H9 (cell line): ENCODE results near the gene MITF. TPM values are rescaled to one million over a fixed set of nuclear protein-coding genes. Genes with fewer than 3 reads are reported as not detected.

Source experiments
- DNase-seq: peaks from one replicate; pipeline ENCODE4 v3.0.0-alpha.2; 2017
- H2AFZ ChIP-seq: one replicate; pipeline ENCODE4 v1.6.1; 2013; ENCODE audit warnings: mild to moderate bottlenecking, low read length, control low read depth, moderate library complexity
- H2AK5ac ChIP-seq: 2 replicates; pipeline ENCODE4 v1.6.1; 2013; ENCODE audit warnings: low read length, control low read depth, mixed read lengths; ENCODE audit not compliant: insufficient read length
- H2BK120ac ChIP-seq: one replicate; pipeline ENCODE4 v1.6.1; 2013; ENCODE audit warnings: low read depth, mild to moderate bottlenecking, low read length, control low read depth, inconsistent platforms; ENCODE audit not compliant: poor library complexity, severe bottlenecking
- H2BK12ac ChIP-seq: 2 replicates; pipeline ENCODE4 v1.6.1; 2013; ENCODE audit warnings: low read length, control low read depth, mixed read lengths, low read depth; ENCODE audit not compliant: insufficient read length
- H2BK15ac ChIP-seq: 2 replicates; pipeline ENCODE4 v1.6.1; 2013; ENCODE audit warnings: low read depth, low read length, control low read depth
- H2BK20ac ChIP-seq: one replicate; pipeline ENCODE4 v1.6.1; 2013; ENCODE audit warnings: low read depth, mild to moderate bottlenecking, low read length, control low read depth, inconsistent platforms; ENCODE audit not compliant: poor library complexity, severe bottlenecking
- H2BK5ac ChIP-seq: 2 replicates; pipeline ENCODE4 v1.6.1; 2013; ENCODE audit warnings: low read length, control low read depth, mixed read lengths; ENCODE audit not compliant: insufficient read length
- H3K14ac ChIP-seq: 2 replicates; pipeline ENCODE4 v1.6.1; 2013; ENCODE audit warnings: low read length, control low read depth; ENCODE audit not compliant: insufficient read depth
- H3K18ac ChIP-seq: 2 replicates; pipeline ENCODE4 v1.6.1; 2013; ENCODE audit warnings: low read depth, mild to moderate bottlenecking, mixed read lengths, low read length, control low read depth; ENCODE audit not compliant: insufficient read length
- H3K23ac ChIP-seq: 2 replicates; pipeline ENCODE4 v1.6.1; 2013; ENCODE audit warnings: low read length, control low read depth, mixed read lengths, low read depth; ENCODE audit not compliant: insufficient read length
- H3K23me2 ChIP-seq: 2 replicates; pipeline ENCODE4 v1.6.1; 2013; ENCODE audit warnings: low read depth, mild to moderate bottlenecking, mixed read lengths, low read length, control low read depth; ENCODE audit not compliant: insufficient read length, poor library complexity, severe bottlenecking
- H3K27ac ChIP-seq: 2 replicates; pipeline ENCODE4 v1.5.1; 2013; ENCODE audit warnings: low read length, control low read depth, mixed read lengths, low read depth; ENCODE audit not compliant: insufficient read length
- H3K27me3 ChIP-seq: 2 replicates; pipeline ENCODE4 v1.6.1; 2013; ENCODE audit warnings: low read length, control low read depth, inconsistent platforms; ENCODE audit not compliant: insufficient read depth
- H3K4ac ChIP-seq: 2 replicates; pipeline ENCODE4 v1.6.1; 2013; ENCODE audit warnings: low read depth, mild to moderate bottlenecking, control low read depth, inconsistent platforms, low read length, moderate library complexity
- H3K4me1 ChIP-seq: 2 replicates; pipeline ENCODE4 v1.6.1; 2013; ENCODE audit warnings: low read length, control low read depth, inconsistent platforms; ENCODE audit not compliant: insufficient read depth
- H3K4me2 ChIP-seq: 2 replicates; pipeline ENCODE4 v1.6.1; 2013; ENCODE audit warnings: low read length, control low read depth, mixed read lengths; ENCODE audit not compliant: insufficient read length, insufficient read depth
- H3K56ac ChIP-seq: 2 replicates; pipeline ENCODE4 v1.6.1; 2013; ENCODE audit warnings: low read depth, mild to moderate bottlenecking, mixed read lengths, low read length, control low read depth; ENCODE audit not compliant: insufficient read length
- H3K79me1 ChIP-seq: 2 replicates; pipeline ENCODE4 v1.6.1; 2013; ENCODE audit warnings: low read depth, mild to moderate bottlenecking, moderate library complexity, low read length, control low read depth, inconsistent platforms; ENCODE audit not compliant: insufficient read depth, poor library complexity, severe bottlenecking
- H3K79me2 ChIP-seq: 2 replicates; pipeline ENCODE4 v1.6.1; 2013; ENCODE audit warnings: low read length, control low read depth, inconsistent platforms; ENCODE audit not compliant: insufficient read depth
- H3K9ac ChIP-seq: 2 replicates; pipeline ENCODE4 v1.6.1; 2013; ENCODE audit warnings: low read length, control low read depth, mixed read lengths; ENCODE audit not compliant: insufficient read length; ENCODE audit errors: extremely low read depth
- H3K9me3 ChIP-seq: one replicate; pipeline ENCODE4 v1.6.1; 2013; ENCODE audit warnings: low read depth, low read length, inconsistent platforms; ENCODE audit not compliant: control insufficient read depth
- H3T11ph ChIP-seq: one replicate; pipeline ENCODE4 v1.6.1; 2013; ENCODE audit warnings: mild to moderate bottlenecking, low read length, control low read depth, inconsistent platforms
- H4K20me1 ChIP-seq: one replicate; pipeline ENCODE4 v1.6.1; 2013; ENCODE audit not compliant: control insufficient read depth, insufficient read length, insufficient read depth
- H4K5ac ChIP-seq: 2 replicates; pipeline ENCODE4 v1.6.1; 2013; ENCODE audit warnings: low read depth, mild to moderate bottlenecking, mixed read lengths, low read length, control low read depth; ENCODE audit not compliant: insufficient read length
- H4K8ac ChIP-seq: replicated peaks from 2 replicates; pipeline ENCODE4 v1.6.1; 2013; ENCODE audit warnings: low read length, control low read depth, mixed read lengths, low read depth; ENCODE audit not compliant: insufficient read length
- H4K91ac ChIP-seq: 2 replicates; pipeline ENCODE4 v1.6.1; 2013; ENCODE audit warnings: low read depth, mild to moderate bottlenecking, moderate library complexity, mixed read lengths, low read length, control low read depth; ENCODE audit not compliant: insufficient read length
- H3K27ac Mint-ChIP-seq, 3 experiments: 2 replicates in 2 of 3; 3 replicates in 1 of 3; pipeline ENCODE4 v1.8.0; 2020 to 2021; ENCODE audit warnings: mixed read lengths in 3 of 3, mild to moderate bottlenecking in 1 of 3, moderate library complexity in 1 of 3
- H3K27me3 Mint-ChIP-seq: 2 replicates; pipeline ENCODE4 v1.8.0; 2021; ENCODE audit warnings: low read depth, mild to moderate bottlenecking, moderate library complexity, mixed read lengths
- H3K36me3 Mint-ChIP-seq, 3 experiments: 2 replicates in 2 of 3; 3 replicates in 1 of 3; pipeline ENCODE4 v1.8.0; 2020 to 2021; ENCODE audit warnings: low read depth in 3 of 3, mixed read lengths in 3 of 3; ENCODE audit not compliant: insufficient read depth in 1 of 3
- H3K4me1 Mint-ChIP-seq, 2 experiments: 2 replicates each; pipeline ENCODE4 v1.8.0; 2020; ENCODE audit warnings: mixed read lengths in 2 of 2
- H3K4me3 Mint-ChIP-seq, 2 experiments: 2 replicates in 1 of 2; 3 replicates in 1 of 2; pipeline ENCODE4 v1.8.0; 2020 to 2021; ENCODE audit warnings: mild to moderate bottlenecking in 2 of 2, mixed read lengths in 2 of 2, moderate library complexity in 1 of 2
- H3K9me3 Mint-ChIP-seq, 2 experiments: 2 replicates in 1 of 2; 3 replicates in 1 of 2; pipeline ENCODE4 v1.8.0; 2020; ENCODE audit warnings: mild to moderate bottlenecking in 2 of 2, mixed read lengths in 2 of 2, moderate library complexity in 1 of 2
- WGBS: extraction: QIAGEN DNeasy Blood & Tissue Kit; methylation state at CpG from one replicate; pipeline ENCODE4 v1.1.7; 2013; ENCODE audit warnings: missing lambda C conversion rate, low lambda C conversion rate, mixed read lengths; ENCODE audit not compliant: insufficient read length; ENCODE audit errors: extremely low coverage; 5-methylcytosine and 5-hydroxymethylcytosine counted together
- total RNA-seq: library from RNA; stranded (reverse); gene quantifications from 2 replicates; pipeline ENCODE4 v1.2.1, GENCODE V29; 2021
- TF ChIP-seq, protein P1 (sequence below): fragments of 200-600 bp; sonication (generic); conservative IDR thresholded peaks from 3 replicates; pipeline ENCODE4 v1.8.0; 2021; ENCODE audit warnings: antibody characterized with exemption, mild to moderate bottlenecking

MITF gene
- total RNA-seq, 1 experiment from 2014 or later = 0.81 TPM

DNA sequence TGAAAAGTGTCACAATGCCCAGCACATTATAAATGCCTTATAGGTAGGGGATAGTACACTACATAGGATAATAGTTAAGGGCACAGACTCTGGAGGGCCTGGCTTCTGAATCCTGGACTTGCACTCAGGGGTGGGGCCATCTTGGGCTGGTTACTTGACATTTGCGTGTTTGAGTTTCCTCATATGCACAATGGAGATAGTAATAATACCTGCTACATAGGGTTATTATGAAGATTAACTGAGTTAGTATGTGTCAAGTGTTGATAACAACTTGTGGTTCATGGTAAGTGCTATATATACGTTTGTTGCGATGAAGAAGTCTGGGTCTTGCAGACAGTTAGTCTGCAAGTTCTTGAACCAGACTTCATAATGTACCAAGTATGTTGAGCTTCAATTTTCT lies 37.0 kb downstream of the MITF start:
- Mint-ChIP-seq H3K4me1 (no peaks in the 10 kb centered on the region), H3K27ac (no peak overlapping the region), H3K27me3 (no peaks in the 10 kb centered on the region), H3K36me3 (no peaks in the 10 kb centered on the region), H3K4me3 (no peak overlapping the region), H3K9me3 (no peaks in the 10 kb centered on the region)
- Histone ChIP-seq H3K56ac (no peak overlapping the region), H2AFZ (no peak overlapping the region), H3K23me2 (no peaks in the 10 kb centered on the region), H2BK12ac (no peak overlapping the region), H4K8ac (no peak overlapping the region), H2AK5ac (no peak overlapping the region), H3K4me2 (no peak overlapping the region), H3K23ac (no peak overlapping the region), H3K14ac (no peak overlapping the region), H3K18ac (no peak overlapping the region), H4K20me1 (no peaks in the 10 kb centered on the region), H3K27ac (no peak overlapping the region), H3K9me3 (no peaks in the 10 kb centered on the region), H3K4ac (no peak overlapping the region), H2BK15ac (no peak overlapping the region), H3K27me3 (no peaks in the 10 kb centered on the region), H3K79me2 (no peaks in the 10 kb centered on the region), H3K9ac (no peak overlapping the region), H3T11ph (no peak overlapping the region), H3K4me1 (no peaks in the 10 kb centered on the region), H2BK120ac (no peak overlapping the region), H4K5ac (no peak overlapping the region), H4K91ac (no peak overlapping the region), H3K79me1 (no peaks in the 10 kb centered on the region), H2BK5ac (no peak overlapping the region), H2BK20ac (no peak overlapping the region)
- DNase-seq = no peak
- TF ChIP-seq, protein P1, sequence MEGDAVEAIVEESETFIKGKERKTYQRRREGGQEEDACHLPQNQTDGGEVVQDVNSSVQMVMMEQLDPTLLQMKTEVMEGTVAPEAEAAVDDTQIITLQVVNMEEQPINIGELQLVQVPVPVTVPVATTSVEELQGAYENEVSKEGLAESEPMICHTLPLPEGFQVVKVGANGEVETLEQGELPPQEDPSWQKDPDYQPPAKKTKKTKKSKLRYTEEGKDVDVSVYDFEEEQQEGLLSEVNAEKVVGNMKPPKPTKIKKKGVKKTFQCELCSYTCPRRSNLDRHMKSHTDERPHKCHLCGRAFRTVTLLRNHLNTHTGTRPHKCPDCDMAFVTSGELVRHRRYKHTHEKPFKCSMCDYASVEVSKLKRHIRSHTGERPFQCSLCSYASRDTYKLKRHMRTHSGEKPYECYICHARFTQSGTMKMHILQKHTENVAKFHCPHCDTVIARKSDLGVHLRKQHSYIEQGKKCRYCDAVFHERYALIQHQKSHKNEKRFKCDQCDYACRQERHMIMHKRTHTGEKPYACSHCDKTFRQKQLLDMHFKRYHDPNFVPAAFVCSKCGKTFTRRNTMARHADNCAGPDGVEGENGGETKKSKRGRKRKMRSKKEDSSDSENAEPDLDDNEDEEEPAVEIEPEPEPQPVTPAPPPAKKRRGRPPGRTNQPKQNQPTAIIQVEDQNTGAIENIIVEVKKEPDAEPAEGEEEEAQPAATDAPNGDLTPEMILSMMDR = no peak
- no CpG with 5 or more reads among the region's 3 CpGs for WGBS
